Measurements from ENCODE around the gene GNG13. TPM values are rescaled to one million over a fixed set of nuclear protein-coding genes. Genes with fewer than 3 reads are reported as not detected.

GNG13 gene
- total and polyA plus RNA-seq, 12 donors: not detected

GRCh38 chr16:766008-766819 lies 34.3 kb downstream of the GNG13 start:
- Histone ChIP-seq H3K4me3 (no peak overlapping the region), H3K4me1 (replicated peaks in 1 of 2) (no peaks in the 10 kb centered on the region), H3K9me3 (replicated peaks in 1 of 3) (no peaks in the 10 kb centered on the region), H3K27me3 (no peaks in the 10 kb centered on the region), H3K36me3 (replicated peaks in 1 of 2) (no peaks in the 10 kb centered on the region), H3K27ac (no peak overlapping the region)
- 82 to 87% (median 83%) methylated on average over 17 to 29 of the region's 29 CpGs for WGBS, 4 donors
- intact Hi-C loops (cut with DNase I): no loop called here
- TF ChIP-seq CTCF (IDR thresholded peaks at IDR 0.05) (no peak), POLR2A (IDR thresholded peaks at IDR 0.05) (no peak)
- DNase-seq: no peak

GRCh38 chr16:765488-765865 lies 35.1 kb downstream of the GNG13 start:
- WGBS, 4 donors: 88 to 96% (median 91%) methylated on average over 9 to 29 of the region's 29 CpGs
- intact Hi-C loops (cut with DNase I): no loop called here
- H3K36me3 ChIP-seq (replicated peaks in 1 of 2): no peaks in the 10 kb centered on the region
- no peaks in the 10 kb centered on the region for H3K4me1 ChIP-seq (replicated peaks in 1 of 2)
- no peaks in the 10 kb centered on the region for H3K9me3 ChIP-seq (replicated peaks in 1 of 3)
- H3K27ac ChIP-seq: no peak overlapping the region
- no peak for DNase-seq
- no peaks in the 10 kb centered on the region for H3K27me3 ChIP-seq
- TF ChIP-seq CTCF (IDR thresholded peaks at IDR 0.05): no peak
- no peak for TF ChIP-seq POLR2A (IDR thresholded peaks at IDR 0.05)
- no peak overlapping the region for H3K4me3 ChIP-seq

GRCh38 chr16:764848-765487 lies 35.6 kb downstream of the GNG13 start:
- no peak for DNase-seq
- Histone ChIP-seq H3K4me3 (no peak overlapping the region), H3K9me3 (replicated peaks in 1 of 3) (no peaks in the 10 kb centered on the region), H3K36me3 (replicated peaks in 1 of 2) (no peaks in the 10 kb centered on the region), H3K27me3 (no peaks in the 10 kb centered on the region), H3K27ac (no peak overlapping the region), H3K4me1 (replicated peaks in 1 of 2) (no peaks in the 10 kb centered on the region)
- 69 to 89% (median 84%) methylated on average over 8 to 38 of the region's 38 CpGs for WGBS, 4 donors
- intact Hi-C loops (cut with DNase I): no loop called here
- no peak for TF ChIP-seq CTCF (IDR thresholded peaks at IDR 0.05)
- TF ChIP-seq POLR2A (IDR thresholded peaks at IDR 0.05): no peak

GRCh38 chr16:764184-764750 lies 36.3 kb downstream of the GNG13 start:
- TF ChIP-seq POLR2A (IDR thresholded peaks at IDR 0.05) (no peak), CTCF (IDR thresholded peaks at IDR 0.05) (no peak)
- H3K27ac ChIP-seq: no peak overlapping the region
- no peak overlapping the region for H3K4me3 ChIP-seq
- no peaks in the 10 kb centered on the region for H3K9me3 ChIP-seq (replicated peaks in 1 of 3)
- no peaks in the 10 kb centered on the region for H3K27me3 ChIP-seq
- H3K36me3 ChIP-seq (replicated peaks in 1 of 2): no peaks in the 10 kb centered on the region
- intact Hi-C loops (cut with DNase I): no loop called here
- DNase-seq: no peak
- H3K4me1 ChIP-seq (replicated peaks in 1 of 2): no peaks in the 10 kb centered on the region
- 43 to 69% (median 62%) methylated on average over 6 to 20 of the region's 20 CpGs for WGBS, 4 donors

All from adrenal gland (tissue), 12 donors.